HepG2 (cell line): ENCODE measurements around the gene KLHDC2. TPM values are rescaled to one million over a fixed set of nuclear protein-coding genes. Genes with fewer than 3 reads are reported as not detected.

Experiments
- CBX1 ChIP-seq: IDR thresholded peaks from one replicate; pipeline ENCODE4 v1.6.1; 2016; ENCODE audit warnings: antibody characterized with exemption, low read depth
- CBX2 ChIP-seq, 2 experiments: fragments of 200-600 bp in 1 of 2; sonication (generic); formaldehyde crosslinking in 1 of 2; IDR thresholded peaks; 2 replicates each; pipeline versions ENCODE4 v1.7.0 to v1.8.1; 2018 to 2022; ENCODE audit warnings: low read depth in 2 of 2, low read length in 1 of 2, mild to moderate bottlenecking in 1 of 2, missing genetic modification reagents in 1 of 2
- FOXP1 ChIP-seq, 2 experiments: fragments of 450-650 bp in 1 of 2; IDR thresholded peaks; 2 replicates each; pipeline ENCODE4 v1.6.1; 2017 to 2018; ENCODE audit warnings: antibody characterized with exemption in 1 of 2
- KDM3A ChIP-seq: IDR thresholded peaks from 2 replicates; pipeline ENCODE4 v1.6.1; 2018; ENCODE audit warnings: low read depth, missing compliant biosample characterization
- KLF12 ChIP-seq: sonication (generic); formaldehyde crosslinking; IDR thresholded peaks from 2 replicates; pipeline ENCODE4 v1.4.0; 2020; ENCODE audit warnings: missing genetic modification reagents, borderline replicate concordance
- LCORL ChIP-seq, 2 experiments: fragments of 450-650 bp in 1 of 2; sonication (generic) in 1 of 2; formaldehyde crosslinking in 1 of 2; IDR thresholded peaks; 2 replicates each; pipeline versions ENCODE4 v1.5.0 to v1.6.1; 2017 to 2020; ENCODE audit warnings: antibody characterized with exemption in 1 of 2, missing genetic modification reagents in 1 of 2
- MIER2 ChIP-seq: IDR thresholded peaks from 2 replicates; pipeline ENCODE4 v1.6.1; 2016; ENCODE audit warnings: missing biosample characterization, missing genetic modification reagents
- POGZ ChIP-seq: sonication (generic); formaldehyde crosslinking; IDR thresholded peaks from 2 replicates; pipeline ENCODE4 v1.4.0; 2020; ENCODE audit warnings: mild to moderate bottlenecking, missing genetic modification reagents
- RBFOX2 ChIP-seq: fragments of 200-400 bp; formaldehyde crosslinking; IDR thresholded peaks from 2 replicates; pipeline ENCODE4 v1.6.1; 2017; ENCODE audit warnings: low read depth, mild to moderate bottlenecking, low read length
- SMAD9 ChIP-seq: sonication (generic); formaldehyde crosslinking; IDR thresholded peaks from 2 replicates; pipeline ENCODE4 v1.5.1; 2020; ENCODE audit warnings: mild to moderate bottlenecking, missing genetic modification reagents
- SP5 ChIP-seq: IDR thresholded peaks from 2 replicates; pipeline ENCODE4 v1.6.1; 2016; ENCODE audit warnings: low read depth, borderline replicate concordance
- TAF1 ChIP-seq: sonication (generic); formaldehyde crosslinking; IDR thresholded peaks from 2 replicates; pipeline ENCODE4 v1.4.0; 2020; ENCODE audit warnings: missing genetic modification reagents
- TGIF2 ChIP-seq: IDR thresholded peaks from 2 replicates; pipeline ENCODE4 v1.6.1; 2016; ENCODE audit warnings: control low read depth, missing compliant biosample characterization
- ZNF256 ChIP-seq: sonication (generic); formaldehyde crosslinking; conservative IDR thresholded peaks from 2 replicates; pipeline ENCODE4 v1.4.0; 2020; ENCODE audit warnings: missing genetic modification reagents
- ZNF263 ChIP-seq: sonication (generic); formaldehyde crosslinking; IDR thresholded peaks from 2 replicates; pipeline ENCODE4 v1.4.0; 2020; ENCODE audit warnings: missing genetic modification reagents
- ZNF552 ChIP-seq: sonication (generic); formaldehyde crosslinking; IDR thresholded peaks from 2 replicates; pipeline ENCODE4 v1.9.0; 2022; ENCODE audit warnings: missing genetic modification reagents, mild to moderate bottlenecking, borderline replicate concordance
- ZNF616 ChIP-seq: sonication (generic); formaldehyde crosslinking; IDR thresholded peaks from 2 replicates; pipeline ENCODE4 v1.5.0; 2020; ENCODE audit warnings: low read depth, mild to moderate bottlenecking, missing genetic modification reagents
- polyA plus RNA-seq, 8 experiments: library from polyadenylated mRNA; depleted of rRNA in 3 of 8; stranded (reverse) in 7 of 8; unstranded in 1 of 8; fragments of >200 nt; fragmentation: Illumina TruSeq in 4 of 8; extraction: Trizol in 4 of 8; gene quantifications; 2 replicates each; pipeline versions ENCODE4 v1.2.1 to v1.2.3, GENCODE V29; 2011 to 2016; ENCODE audit warnings: low read depth in 4 of 8, missing spikeins in 1 of 8, mixed read lengths in 1 of 8; ENCODE audit not compliant: insufficient read depth in 1 of 8
- total RNA-seq, 5 experiments: library from RNA; depleted of rRNA; stranded (reverse); fragments of >200 nt; fragmentation: Illumina TruSeq; extraction: Trizol; gene quantifications; 2 replicates each; pipeline ENCODE4 v1.2.3, GENCODE V29; 2016; ENCODE audit warnings: low read depth in 1 of 5
- TF ChIP-seq, protein P1 (sequence below): sonication (generic); formaldehyde crosslinking; IDR thresholded peaks from 2 replicates; pipeline ENCODE4 v1.4.0; 2020; ENCODE audit warnings: missing genetic modification reagents, mild to moderate bottlenecking, borderline replicate concordance
- TF ChIP-seq, protein P2 (sequence below): sonication (generic); formaldehyde crosslinking; IDR thresholded peaks from 2 replicates; pipeline ENCODE4 v1.4.0; 2020; ENCODE audit warnings: missing genetic modification reagents, low read depth, mild to moderate bottlenecking, borderline replicate concordance
- TF ChIP-seq, protein P3 (sequence below): sonication (generic); formaldehyde crosslinking; IDR thresholded peaks from 2 replicates; pipeline ENCODE4 v1.4.0; 2020; ENCODE audit warnings: missing genetic modification reagents
- TF ChIP-seq, protein P4 (sequence below): sonication (generic); formaldehyde crosslinking; IDR thresholded peaks from 2 replicates; pipeline ENCODE4 v1.8.1; 2023; ENCODE audit warnings: mild to moderate bottlenecking, missing genetic modification reagents
- TF ChIP-seq, protein P5 (sequence below): sonication (generic); formaldehyde crosslinking; conservative IDR thresholded peaks from 2 replicates; pipeline ENCODE4 v1.8.0; 2022; ENCODE audit warnings: mild to moderate bottlenecking, moderate library complexity, missing genetic modification reagents

KLHDC2 gene
- total and polyA plus RNA-seq, 2 of the 13 experiments (the other 11 are each of a cell fraction or from before 2014, with no cell fraction given) = 95.5 to 170 TPM

DNA sequence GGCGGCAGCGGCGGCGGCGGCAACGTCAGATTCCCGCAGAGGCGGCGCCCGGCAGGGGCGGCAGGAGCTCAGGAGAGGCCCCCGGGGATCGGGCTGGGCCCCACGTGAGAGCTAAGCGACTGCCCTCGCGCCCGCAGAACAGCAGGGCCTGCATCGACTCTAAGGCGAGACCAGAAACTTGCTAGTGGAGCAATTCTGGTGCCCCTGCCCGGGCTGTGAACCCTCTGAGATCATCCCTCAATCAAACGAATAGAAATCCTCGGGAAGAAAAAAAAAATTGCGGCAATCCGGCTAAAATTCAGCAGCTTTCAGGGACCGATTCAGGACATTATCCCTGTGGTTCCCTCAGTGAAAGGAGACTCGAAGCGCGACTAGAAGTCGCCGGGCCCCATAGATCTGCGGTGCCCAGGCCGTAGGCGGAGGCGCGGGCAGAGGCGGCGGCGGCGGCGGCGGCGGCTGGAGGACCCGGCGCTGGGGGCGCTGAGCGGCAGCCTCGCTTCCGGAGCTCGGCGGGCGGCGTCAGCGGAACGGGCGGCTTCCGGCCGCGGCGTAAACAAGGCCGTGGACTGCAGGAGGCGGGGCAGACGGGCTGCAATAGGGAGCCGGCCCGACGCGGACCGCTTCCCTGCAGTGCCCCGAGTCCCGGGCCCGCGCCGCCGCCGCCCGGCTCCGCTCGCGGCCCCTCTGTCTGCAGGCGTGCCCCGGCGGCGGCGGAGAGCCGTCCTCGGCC, at the start of gene KLHDC2 (continued):
- TF ChIP-seq KDM3A (CRISPR knock-in tag) (peak; percentile 71; the same call in 1 of the 2 replicates), CBX1 (peak; percentile 66), RBFOX2 (peak; percentile 94), LCORL (IDR thresholded peaks at IDR 0.05) (no peak), LCORL (CRISPR knock-in tag; IDR thresholded peaks at IDR 0.05) (peak; percentile 55; the same call in 1 of the 2 replicates), MIER2 (no peak), ZNF263 (CRISPR knock-in tag) (0 out of 2 replicates have a peak, but pooled peaks have one; percentile 19), TAF1 (peak; percentile 56), POGZ (CRISPR knock-in tag) (peak; percentile 79), CBX2 (IDR thresholded peaks at IDR 0.05; ENCODE audit: low read depth, low read length) (no peak), CBX2 (CRISPR knock-in tag; IDR thresholded peaks at IDR 0.05; ENCODE audit: low read depth) (no peak), SMAD9 (CRISPR knock-in tag) (no peak), ZNF256 (no peak), KLF12 (CRISPR knock-in tag) (0 out of 2 replicates have a peak, but pooled peaks have one; percentile 11), FOXP1 (IDR thresholded peaks at IDR 0.05) (no peak), FOXP1 (CRISPR knock-in tag; IDR thresholded peaks at IDR 0.05) (peak; percentile 58; the same call in 1 of the 2 replicates), SP5 (peak; percentile 73; the same call in 1 of the 2 replicates), ZNF552 (no peak), ZNF616 (CRISPR knock-in tag) (no peak; the same call in none of the 2 replicates), TGIF2 (CRISPR knock-in tag) (no peak)
- TF ChIP-seq, protein P1, sequence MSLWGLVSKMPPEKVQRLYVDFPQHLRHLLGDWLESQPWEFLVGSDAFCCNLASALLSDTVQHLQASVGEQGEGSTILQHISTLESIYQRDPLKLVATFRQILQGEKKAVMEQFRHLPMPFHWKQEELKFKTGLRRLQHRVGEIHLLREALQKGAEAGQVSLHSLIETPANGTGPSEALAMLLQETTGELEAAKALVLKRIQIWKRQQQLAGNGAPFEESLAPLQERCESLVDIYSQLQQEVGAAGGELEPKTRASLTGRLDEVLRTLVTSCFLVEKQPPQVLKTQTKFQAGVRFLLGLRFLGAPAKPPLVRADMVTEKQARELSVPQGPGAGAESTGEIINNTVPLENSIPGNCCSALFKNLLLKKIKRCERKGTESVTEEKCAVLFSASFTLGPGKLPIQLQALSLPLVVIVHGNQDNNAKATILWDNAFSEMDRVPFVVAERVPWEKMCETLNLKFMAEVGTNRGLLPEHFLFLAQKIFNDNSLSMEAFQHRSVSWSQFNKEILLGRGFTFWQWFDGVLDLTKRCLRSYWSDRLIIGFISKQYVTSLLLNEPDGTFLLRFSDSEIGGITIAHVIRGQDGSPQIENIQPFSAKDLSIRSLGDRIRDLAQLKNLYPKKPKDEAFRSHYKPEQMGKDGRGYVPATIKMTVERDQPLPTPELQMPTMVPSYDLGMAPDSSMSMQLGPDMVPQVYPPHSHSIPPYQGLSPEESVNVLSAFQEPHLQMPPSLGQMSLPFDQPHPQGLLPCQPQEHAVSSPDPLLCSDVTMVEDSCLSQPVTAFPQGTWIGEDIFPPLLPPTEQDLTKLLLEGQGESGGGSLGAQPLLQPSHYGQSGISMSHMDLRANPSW (CRISPR knock-in tag) = no peak
- TF ChIP-seq, protein P2, sequence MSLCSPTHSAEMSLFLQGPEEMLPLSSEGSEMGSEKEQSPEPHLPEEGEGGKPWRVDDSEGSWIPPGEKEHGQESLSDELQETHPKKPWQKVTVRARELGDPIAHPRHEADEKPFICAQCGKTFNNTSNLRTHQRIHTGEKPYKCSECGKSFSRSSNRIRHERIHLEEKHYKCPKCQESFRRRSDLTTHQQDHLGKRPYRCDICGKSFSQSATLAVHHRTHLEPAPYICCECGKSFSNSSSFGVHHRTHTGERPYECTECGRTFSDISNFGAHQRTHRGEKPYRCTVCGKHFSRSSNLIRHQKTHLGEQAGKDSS = no peak
- TF ChIP-seq, protein P3, sequence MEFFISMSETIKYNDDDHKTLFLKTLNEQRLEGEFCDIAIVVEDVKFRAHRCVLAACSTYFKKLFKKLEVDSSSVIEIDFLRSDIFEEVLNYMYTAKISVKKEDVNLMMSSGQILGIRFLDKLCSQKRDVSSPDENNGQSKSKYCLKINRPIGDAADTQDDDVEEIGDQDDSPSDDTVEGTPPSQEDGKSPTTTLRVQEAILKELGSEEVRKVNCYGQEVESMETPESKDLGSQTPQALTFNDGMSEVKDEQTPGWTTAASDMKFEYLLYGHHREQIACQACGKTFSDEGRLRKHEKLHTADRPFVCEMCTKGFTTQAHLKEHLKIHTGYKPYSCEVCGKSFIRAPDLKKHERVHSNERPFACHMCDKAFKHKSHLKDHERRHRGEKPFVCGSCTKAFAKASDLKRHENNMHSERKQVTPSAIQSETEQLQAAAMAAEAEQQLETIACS = no peak
- TF ChIP-seq, protein P4, sequence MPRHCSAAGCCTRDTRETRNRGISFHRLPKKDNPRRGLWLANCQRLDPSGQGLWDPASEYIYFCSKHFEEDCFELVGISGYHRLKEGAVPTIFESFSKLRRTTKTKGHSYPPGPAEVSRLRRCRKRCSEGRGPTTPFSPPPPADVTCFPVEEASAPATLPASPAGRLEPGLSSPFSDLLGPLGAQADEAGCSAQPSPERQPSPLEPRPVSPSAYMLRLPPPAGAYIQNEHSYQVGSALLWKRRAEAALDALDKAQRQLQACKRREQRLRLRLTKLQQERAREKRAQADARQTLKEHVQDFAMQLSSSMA (CRISPR knock-in tag) = no peak
- TF ChIP-seq, protein P5, sequence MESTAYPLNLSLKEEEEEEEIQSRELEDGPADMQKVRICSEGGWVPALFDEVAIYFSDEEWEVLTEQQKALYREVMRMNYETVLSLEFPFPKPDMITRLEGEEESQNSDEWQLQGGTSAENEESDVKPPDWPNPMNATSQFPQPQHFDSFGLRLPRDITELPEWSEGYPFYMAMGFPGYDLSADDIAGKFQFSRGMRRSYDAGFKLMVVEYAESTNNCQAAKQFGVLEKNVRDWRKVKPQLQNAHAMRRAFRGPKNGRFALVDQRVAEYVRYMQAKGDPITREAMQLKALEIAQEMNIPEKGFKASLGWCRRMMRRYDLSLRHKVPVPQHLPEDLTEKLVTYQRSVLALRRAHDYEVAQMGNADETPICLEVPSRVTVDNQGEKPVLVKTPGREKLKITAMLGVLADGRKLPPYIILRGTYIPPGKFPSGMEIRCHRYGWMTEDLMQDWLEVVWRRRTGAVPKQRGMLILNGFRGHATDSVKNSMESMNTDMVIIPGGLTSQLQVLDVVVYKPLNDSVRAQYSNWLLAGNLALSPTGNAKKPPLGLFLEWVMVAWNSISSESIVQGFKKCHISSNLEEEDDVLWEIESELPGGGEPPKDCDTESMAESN = peak; percentile 51; the same call in 1 of the 2 replicates
